ENCODE results near the gene TYW3. TPM values are rescaled to one million over a fixed set of nuclear protein-coding genes. Genes with fewer than 3 reads are reported as not detected.

Gene TYW3
- total RNA-seq, 1 experiment from 2014 or later: 33.9 TPM

DNA sequence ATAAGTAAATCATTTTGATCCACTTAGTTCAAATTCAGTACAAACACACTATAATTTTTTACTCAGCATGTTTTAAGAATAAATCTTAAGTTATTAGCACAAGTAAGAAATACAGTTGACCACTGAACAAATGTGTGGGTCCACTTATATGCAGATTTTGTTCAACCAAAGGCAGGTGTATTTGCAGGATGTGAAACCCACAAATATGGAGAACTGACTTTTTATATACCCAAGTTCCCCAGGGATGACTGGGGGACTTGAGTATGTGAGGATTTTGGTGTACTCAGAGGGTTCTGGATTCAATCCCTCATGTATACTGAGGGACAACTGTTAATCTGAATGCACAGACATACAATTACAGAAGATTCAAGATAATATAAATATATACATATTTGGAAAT is 33.6 kb upstream of the TYW3 start:
- H3K27ac ChIP-seq (ENCODE audit: low read depth, low read length, poor library complexity, severe bottlenecking): no peak overlapping the region
- CTCF ChIA-PET: no interaction called here
- no peak overlapping the region for H3K4me3 ChIP-seq (ENCODE audit: low read depth, low read length, poor library complexity, severe bottlenecking)
- H3K36me3 ChIP-seq (ENCODE audit: insufficient read depth, low read length, poor library complexity, severe bottlenecking): no peaks in the 10 kb centered on the region
- TF ChIP-seq EZH2 (IDR thresholded peaks at IDR 0.05; ENCODE audit: borderline replicate concordance, low read depth, low read length, poor library complexity, severe bottlenecking): no peak
- TF ChIP-seq CTCF (conservative IDR thresholded peaks at IDR 0.05; ENCODE audit: low read depth, low read length): no peak
- intact Hi-C loops (cut with micrococcal nuclease; ENCODE audit: unreplicated experiment): no loop called here
- H3K9me3 ChIP-seq (ENCODE audit: low read depth, low read length, poor library complexity, severe bottlenecking): no peaks in the 10 kb centered on the region
- no peak for DNase-seq (ENCODE audit: low spot score)
- POLR2A ChIA-PET (ENCODE audit: low non-redundant PET): no interaction called here
- no TSS peak for BruUV-seq (replicated peaks)
- no peaks in the 10 kb centered on the region for H3K27me3 ChIP-seq (replicated peaks; ENCODE audit: insufficient read depth, low read depth, low read length, poor library complexity)
- H3K4me1 ChIP-seq (ENCODE audit: insufficient read depth, low read length, poor library complexity, severe bottlenecking): no peaks in the 10 kb centered on the region

DNA sequence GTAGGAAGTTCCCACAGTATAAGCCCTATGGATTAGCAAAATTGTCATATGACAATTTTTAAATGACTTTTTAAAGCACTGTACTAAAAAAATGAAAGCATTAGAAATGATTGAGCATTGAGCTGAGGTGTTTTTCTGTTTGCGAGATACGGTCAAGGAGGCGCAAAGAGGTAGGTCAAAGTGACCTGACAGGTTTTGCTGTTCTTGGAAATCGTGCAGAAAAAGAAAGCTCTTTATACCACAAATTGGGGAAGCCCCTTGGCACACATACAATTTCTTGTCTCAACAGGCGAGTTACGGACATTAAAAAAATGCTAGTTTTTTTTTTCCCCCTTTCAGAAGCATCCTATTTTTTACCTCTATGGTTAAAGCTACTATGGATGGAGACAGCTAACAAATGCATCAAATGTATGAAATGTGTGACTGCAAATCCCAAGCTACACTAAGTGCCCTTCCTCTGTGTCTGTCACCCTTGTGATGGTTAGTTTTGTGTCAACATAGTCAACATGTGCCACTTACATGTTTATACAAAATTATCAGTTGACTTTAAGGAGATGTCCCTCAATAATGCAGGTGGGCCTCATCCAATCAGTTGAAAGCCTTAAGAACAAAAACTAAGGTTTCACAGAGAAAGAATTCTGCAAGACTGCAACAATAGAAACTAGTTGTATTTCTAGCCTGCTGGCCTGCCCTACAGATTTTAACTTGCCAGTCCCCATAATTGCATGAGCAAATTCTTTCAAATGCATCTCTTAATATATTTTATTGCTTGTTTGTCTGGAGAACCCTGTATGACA is 29.4 kb upstream of the TYW3 start:
- H3K4me3 ChIP-seq (ENCODE audit: low read depth, low read length, poor library complexity, severe bottlenecking): no peak overlapping the region
- intact Hi-C loops (cut with micrococcal nuclease; ENCODE audit: unreplicated experiment): no loop called here
- TF ChIP-seq CTCF (conservative IDR thresholded peaks at IDR 0.05; ENCODE audit: low read depth, low read length): no peak
- TF ChIP-seq EZH2 (IDR thresholded peaks at IDR 0.05; ENCODE audit: borderline replicate concordance, low read depth, low read length, poor library complexity, severe bottlenecking): no peak
- H3K36me3 ChIP-seq (ENCODE audit: insufficient read depth, low read length, poor library complexity, severe bottlenecking): peaks cover 9% of the 10 kb centered on the region
- no peaks in the 10 kb centered on the region for H3K9me3 ChIP-seq (ENCODE audit: low read depth, low read length, poor library complexity, severe bottlenecking)
- no peaks in the 10 kb centered on the region for H3K4me1 ChIP-seq (ENCODE audit: insufficient read depth, low read length, poor library complexity, severe bottlenecking)
- H3K27me3 ChIP-seq (replicated peaks; ENCODE audit: insufficient read depth, low read depth, low read length, poor library complexity): no peaks in the 10 kb centered on the region
- BruUV-seq (replicated peaks): no TSS peak
- no peak overlapping the region for H3K27ac ChIP-seq (ENCODE audit: low read depth, low read length, poor library complexity, severe bottlenecking)
- POLR2A ChIA-PET (ENCODE audit: low non-redundant PET): interaction anchor here (0.6 kb wide), 1 partner anchor 32 kb away, joined by 3 read pairs; no protein-coding TSS in a partner anchor
- no peak for DNase-seq (ENCODE audit: low spot score)
- CTCF ChIA-PET: interaction anchor here (0.6 kb wide), 1 partner anchor 14 kb away, joined by 3 read pairs; no protein-coding TSS in a partner anchor

- Histone ChIP-seq H3K4me3 (ENCODE audit: low read depth, low read length, poor library complexity, severe bottlenecking) (no peak overlapping the region), H3K27ac (ENCODE audit: low read depth, low read length, poor library complexity, severe bottlenecking) (no peak overlapping the region), H3K36me3 (ENCODE audit: insufficient read depth, low read length, poor library complexity, severe bottlenecking) (peaks cover 6% of the 10 kb centered on the region), H3K27me3 (replicated peaks; ENCODE audit: insufficient read depth, low read depth, low read length, poor library complexity) (no peaks in the 10 kb centered on the region), H3K9me3 (ENCODE audit: low read depth, low read length, poor library complexity, severe bottlenecking) (no peaks in the 10 kb centered on the region), H3K4me1 (ENCODE audit: insufficient read depth, low read length, poor library complexity, severe bottlenecking) (no peaks in the 10 kb centered on the region)
- ChIA-PET CTCF (no interaction called here), POLR2A (ENCODE audit: low non-redundant PET) (no interaction called here)
- TF ChIP-seq CTCF (conservative IDR thresholded peaks at IDR 0.05; ENCODE audit: low read depth, low read length) (no peak), EZH2 (IDR thresholded peaks at IDR 0.05; ENCODE audit: borderline replicate concordance, low read depth, low read length, poor library complexity, severe bottlenecking) (no peak)
- DNase-seq (ENCODE audit: low spot score): no peak
- no TSS peak for BruUV-seq (replicated peaks)
- intact Hi-C loops (cut with micrococcal nuclease; ENCODE audit: unreplicated experiment): no loop called here
These were observed 20.1 kb upstream of the TYW3 start for GRCh38 chr1:74712881-74713280.
